Erythroblast (primary cell): ENCODE measurements around the gene SPAG16.
"Not testable (repeated sequence)": the region's sequence is repeated elsewhere in the genome, so short reads cannot be mapped to it uniquely, and the experiment has no call there.

Experiments
- GATA1 ChIP-seq: IDR thresholded peaks from 2 replicates; pipeline ENCODE4 v1.6.1; 2011; ENCODE audit warnings: low read depth, mild to moderate bottlenecking, control low read depth, low read length, moderate library complexity
- POLR2A ChIP-seq: IDR thresholded peaks from 2 replicates; pipeline ENCODE4 v1.6.1; 2011; ENCODE audit warnings: mild to moderate bottlenecking, low read length

- not testable (repeated sequence) for TF ChIP-seq POLR2A, GATA1
Observed at GRCh38 chr2:213688825-213689224, 404.6 kb downstream of the SPAG16 start.
